Mucosa of rectum (tissue), 2 donors: ENCODE data around the gene THSD7A.

ENCODE experiments used
- H3K27ac ChIP-seq, 2 donors: one replicate each; pipeline ENCODE4 v1.7.0; 2013; ENCODE audit warnings: inconsistent platforms in 2 of 2, low read depth in 2 of 2, low read length in 2 of 2
- H3K27me3 ChIP-seq, 2 donors: one replicate each; pipeline ENCODE4 v1.7.0; 2013; ENCODE audit warnings: low read length in 2 of 2; ENCODE audit not compliant: control insufficient read depth in 2 of 2, insufficient read depth in 2 of 2
- H3K36me3 ChIP-seq, 2 donors: one replicate each; pipeline ENCODE4 v1.7.0; 2013; ENCODE audit warnings: low read length in 2 of 2; ENCODE audit not compliant: control insufficient read depth in 2 of 2, insufficient read depth in 2 of 2
- H3K4me1 ChIP-seq, 2 donors: one replicate each; pipeline ENCODE4 v1.7.0; 2013; ENCODE audit warnings: low read length in 2 of 2, mild to moderate bottlenecking in 1 of 2; ENCODE audit not compliant: control insufficient read depth in 2 of 2, insufficient read depth in 2 of 2
- H3K4me3 ChIP-seq, 2 donors: one replicate each; pipeline ENCODE4 v1.7.0; 2013; ENCODE audit warnings: low read length in 2 of 2
- H3K9ac ChIP-seq, 2 donors: one replicate each; pipeline ENCODE4 v1.7.0; 2013; ENCODE audit warnings: low read length in 2 of 2, low read depth in 1 of 2, mild to moderate bottlenecking in 1 of 2
- H3K9me3 ChIP-seq, 2 donors: one replicate each; pipeline ENCODE4 v1.7.0; 2013; ENCODE audit warnings: low read length in 2 of 2; ENCODE audit not compliant: control insufficient read depth in 2 of 2
- donor health status: healthy.
- donor health status: Normal muscosa, but diverticular disease.

Gene THSD7A

DNA sequence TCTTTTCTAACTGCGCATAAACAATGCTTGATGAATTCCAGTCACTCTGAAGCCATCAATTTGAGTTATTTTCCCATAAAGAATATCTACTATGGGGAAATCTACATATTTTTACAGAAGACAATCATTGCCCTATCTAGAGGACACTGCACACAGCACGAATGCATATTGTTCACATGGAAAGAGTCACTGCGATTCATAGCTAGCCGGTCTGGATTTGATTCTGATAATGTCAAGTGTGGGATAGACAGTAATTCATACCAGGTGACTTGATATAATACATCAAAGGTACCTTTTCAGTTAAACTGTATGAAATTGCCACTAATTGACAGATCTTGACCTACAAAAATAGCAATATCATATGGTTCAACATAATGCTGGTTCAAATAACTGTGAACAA, 255.7 kb downstream of the THSD7A start:
- Histone ChIP-seq H3K27ac (no peak overlapping the region), H3K36me3 (no peaks in the 10 kb centered on the region), H3K27me3 (no peaks in the 10 kb centered on the region), H3K9ac (no peak overlapping the region), H3K9me3 (no peaks in the 10 kb centered on the region), H3K4me3 (no peak overlapping the region), H3K4me1 (no peaks in the 10 kb centered on the region)

DNA sequence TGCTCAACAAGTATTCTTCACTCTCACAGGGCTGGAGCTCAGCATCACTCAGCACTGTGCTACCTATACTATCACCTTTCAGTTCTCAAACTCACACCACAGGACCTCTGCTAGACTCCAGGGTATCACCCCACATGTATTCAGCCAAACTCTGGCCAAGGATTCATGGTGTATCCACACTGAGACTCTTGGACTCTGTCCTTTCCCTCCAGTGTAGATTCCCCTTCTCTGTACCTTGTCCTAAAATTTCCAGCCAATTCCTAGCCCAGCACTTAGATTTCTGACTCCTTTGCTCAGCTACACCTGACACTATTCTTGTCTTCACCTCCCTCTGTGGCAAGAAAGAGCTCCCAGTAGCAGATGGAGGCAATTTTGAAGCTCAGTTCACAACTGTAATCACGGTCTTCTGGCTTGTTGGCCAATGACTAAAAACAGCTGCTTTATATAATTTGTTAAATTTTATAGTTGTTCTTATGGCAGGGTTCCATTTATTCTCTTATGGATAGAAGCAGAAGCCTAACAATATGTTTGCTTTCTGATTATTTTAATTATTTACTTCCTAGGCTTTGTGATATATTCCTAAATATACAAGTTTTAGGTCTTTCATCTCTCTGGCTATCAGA, 258.8 kb downstream of the THSD7A start:
- Histone ChIP-seq H3K9ac (no peak overlapping the region), H3K27me3 (no peaks in the 10 kb centered on the region), H3K36me3 (no peaks in the 10 kb centered on the region), H3K4me1 (no peaks in the 10 kb centered on the region), H3K4me3 (no peak overlapping the region), H3K27ac (no peak overlapping the region), H3K9me3 (no peaks in the 10 kb centered on the region)

- no peaks in the 10 kb centered on the region for H3K9me3 ChIP-seq
- H3K4me1 ChIP-seq = no peaks in the 10 kb centered on the region
- H3K27ac ChIP-seq = no peak overlapping the region
- H3K9ac ChIP-seq = no peak overlapping the region
- H3K36me3 ChIP-seq = no peaks in the 10 kb centered on the region
- H3K4me3 ChIP-seq = no peak overlapping the region
- no peaks in the 10 kb centered on the region for H3K27me3 ChIP-seq
Measured at GRCh38 chr7:11570922-11571550, 261.0 kb downstream of the THSD7A start.

GRCh38 chr7:11570205-11570604, 261.8 kb downstream of the THSD7A start:
- H3K36me3 ChIP-seq = no peaks in the 10 kb centered on the region
- no peaks in the 10 kb centered on the region for H3K27me3 ChIP-seq
- no peaks in the 10 kb centered on the region for H3K4me1 ChIP-seq
- no peak overlapping the region for H3K4me3 ChIP-seq
- no peak overlapping the region for H3K27ac ChIP-seq
- H3K9me3 ChIP-seq = no peaks in the 10 kb centered on the region
- H3K9ac ChIP-seq = no peak overlapping the region

DNA sequence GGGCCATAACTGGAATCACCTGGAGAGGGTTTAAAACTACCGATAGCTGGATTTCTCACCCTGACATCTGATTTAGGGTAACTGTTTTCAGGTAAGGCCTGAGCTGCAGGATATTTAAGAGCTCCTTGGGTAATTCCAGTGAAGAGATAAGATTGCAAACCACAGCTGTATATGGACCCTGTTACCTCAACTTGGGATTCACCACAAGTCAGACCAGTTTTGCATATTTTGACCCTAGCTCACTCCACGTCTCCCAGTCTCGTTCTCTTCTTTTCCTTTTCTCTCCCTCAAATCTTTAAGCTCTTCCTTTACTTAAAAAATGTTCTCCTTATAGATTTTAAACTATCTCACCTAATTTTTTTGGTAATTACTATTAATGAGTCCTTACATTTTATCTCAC, 264.4 kb downstream of the THSD7A start:
- Histone ChIP-seq H3K27me3 (no peaks in the 10 kb centered on the region), H3K4me3 (no peak overlapping the region), H3K36me3 (no peaks in the 10 kb centered on the region)

GRCh38 chr7:11557627-11558026, 274.4 kb downstream of the THSD7A start:
- Histone ChIP-seq H3K27ac (no peak overlapping the region), H3K27me3 (no peaks in the 10 kb centered on the region), H3K36me3 (no peaks in the 10 kb centered on the region), H3K9me3 (no peaks in the 10 kb centered on the region), H3K4me3 (no peak overlapping the region), H3K9ac (no peak overlapping the region), H3K4me1 (no peaks in the 10 kb centered on the region)

More for the DNA sequence above, 264.4 kb downstream of the THSD7A start:
- H3K9me3 ChIP-seq = no peaks in the 10 kb centered on the region
- H3K27ac ChIP-seq = no peak overlapping the region
- no peaks in the 10 kb centered on the region for H3K4me1 ChIP-seq
- no peak overlapping the region for H3K9ac ChIP-seq

GRCh38 chr7:11552676-11553296, 279.2 kb downstream of the THSD7A start:
- Histone ChIP-seq H3K9ac (no peak overlapping the region), H3K27me3 (no peaks in the 10 kb centered on the region), H3K27ac (no peak overlapping the region), H3K4me3 (no peak overlapping the region), H3K9me3 (no peaks in the 10 kb centered on the region), H3K4me1 (no peaks in the 10 kb centered on the region), H3K36me3 (no peaks in the 10 kb centered on the region)

GRCh38 chr7:11551470-11551869, 280.5 kb downstream of the THSD7A start:
- no peak overlapping the region for H3K9ac ChIP-seq
- no peaks in the 10 kb centered on the region for H3K27me3 ChIP-seq
- no peaks in the 10 kb centered on the region for H3K4me1 ChIP-seq
- H3K4me3 ChIP-seq = no peak overlapping the region
- no peaks in the 10 kb centered on the region for H3K36me3 ChIP-seq
- H3K9me3 ChIP-seq = no peaks in the 10 kb centered on the region
- no peak overlapping the region for H3K27ac ChIP-seq

DNA sequence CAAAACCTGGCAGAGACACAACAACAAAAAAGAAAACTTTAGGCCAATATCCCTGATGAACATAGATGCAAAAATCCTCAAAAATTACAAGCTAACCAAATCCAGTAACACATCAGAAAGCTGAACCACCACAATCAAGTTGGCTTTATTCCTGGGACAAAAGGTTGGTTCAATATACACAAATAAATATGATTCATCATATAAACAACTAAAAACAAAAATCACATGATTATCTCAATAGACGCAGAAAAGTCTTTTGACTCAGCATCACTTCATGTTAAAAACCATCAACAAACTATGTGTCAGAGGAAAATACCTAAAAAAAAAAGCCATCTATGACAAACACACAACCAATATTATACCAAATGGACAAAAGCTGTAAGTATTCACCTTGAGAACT, 283.5 kb downstream of the THSD7A start:
- Histone ChIP-seq H3K27ac (no peak overlapping the region), H3K36me3 (no peaks in the 10 kb centered on the region), H3K27me3 (no peaks in the 10 kb centered on the region), H3K9ac (no peak overlapping the region), H3K4me1 (no peaks in the 10 kb centered on the region), H3K4me3 (no peak overlapping the region), H3K9me3 (no peaks in the 10 kb centered on the region)

DNA sequence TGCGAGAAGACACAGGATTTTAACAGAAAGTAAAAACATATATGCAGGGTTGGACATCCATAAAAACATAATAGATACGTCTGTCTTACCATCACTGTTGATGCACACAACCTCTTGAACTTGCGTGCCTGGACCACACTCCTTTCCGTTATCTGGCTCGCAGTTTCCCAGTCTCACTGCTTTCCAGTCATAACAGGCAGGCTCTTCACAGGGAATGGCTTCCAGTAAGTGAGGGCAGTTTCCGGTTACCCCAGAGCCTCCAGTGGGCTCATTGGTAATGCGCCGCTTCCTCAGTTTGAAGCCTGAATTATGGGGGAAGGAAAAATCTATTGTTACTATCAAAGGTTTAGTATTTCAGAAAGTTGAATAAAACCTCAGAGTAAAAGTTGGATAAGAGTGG, 290.7 kb downstream of the THSD7A start:
- H3K27me3 ChIP-seq = no peaks in the 10 kb centered on the region
- H3K27ac ChIP-seq = no peak overlapping the region
- no peaks in the 10 kb centered on the region for H3K9me3 ChIP-seq
- H3K9ac ChIP-seq = no peak overlapping the region
- no peaks in the 10 kb centered on the region for H3K4me1 ChIP-seq
- H3K36me3 ChIP-seq = no peaks in the 10 kb centered on the region
- no peak overlapping the region for H3K4me3 ChIP-seq
